SK-N-SH (cell line): ENCODE measurements around the gene TMEM95. TPM values are rescaled to one million over a fixed set of nuclear protein-coding genes. Genes with fewer than 3 reads are reported as not detected.

Source experiments
- CTCF ChIA-PET: fragments of 300-600, 350-600 bp; formaldehyde crosslinking; extraction: SDS; loops from one replicate; lab custom pipeline; 2021; lab: Yijun Ruan, JAX
- POLR2A ChIA-PET: fragments of 350-600 bp; sonication (Branson Sonifier 250); formaldehyde crosslinking; extraction: SDS; loops from one replicate; lab custom pipeline; 2020; ENCODE audit warnings: antibody characterized with exemption, inconsistent platforms; lab: Yijun Ruan, JAX
- DNase-seq: peaks from one replicate; pipeline ENCODE4 v3.0.0; 2012
- H2AFZ ChIP-seq: fragments of 200-600 bp; sonication (generic); 2 replicates; pipeline ENCODE4 v1.8.1; 2016; ENCODE audit warnings: antibody characterized with exemption, mild to moderate bottlenecking, low read depth
- H3F3A ChIP-seq: fragments of 200-600 bp; sonication (generic); replicated peaks from 2 replicates; pipeline ENCODE3; 2016; ENCODE audit warnings: antibody characterized with exemption, mild to moderate bottlenecking; ENCODE audit not compliant: insufficient read depth
- H3K27ac ChIP-seq, 2 experiments: fragments of 200-500 bp in 1 of 2; fragments of 200-600 bp in 1 of 2; sonication (Bioruptor generic) in 1 of 2; sonication (generic), shearing (Covaris generic) in 1 of 2; 2 replicates each; pipeline versions ENCODE4 v1.5.1 to v1.6.1; 2014 to 2016; ENCODE audit warnings: low read depth in 2 of 2, inconsistent platforms in 1 of 2, low read length in 1 of 2, mild to moderate bottlenecking in 1 of 2, mixed read lengths in 1 of 2
- H3K27me3 ChIP-seq: fragments of 200-600 bp; sonication (generic), shearing (Covaris generic); 2 replicates; pipeline ENCODE4 v1.6.1; 2016; ENCODE audit warnings: mixed run types; ENCODE audit not compliant: insufficient read depth
- H3K36me3 ChIP-seq, 2 experiments: fragments of 200-500 bp in 1 of 2; fragments of 200-600 bp in 1 of 2; sonication (Bioruptor generic) in 1 of 2; sonication (generic) in 1 of 2; replicated peaks in 1 of 2; 2 replicates each; pipeline versions ENCODE3 to v1.5.1; 2014 to 2016; ENCODE audit warnings: low read length in 1 of 2, mild to moderate bottlenecking in 1 of 2; ENCODE audit not compliant: insufficient read depth in 2 of 2, control insufficient read depth in 1 of 2
- H3K4me1 ChIP-seq, 2 experiments: fragments of 200-500 bp in 1 of 2; fragments of 200-600 bp in 1 of 2; sonication (Bioruptor generic) in 1 of 2; sonication (generic), shearing (Covaris generic) in 1 of 2; 2 replicates each; pipeline versions ENCODE4 v1.5.1 to v1.6.1; 2014 to 2016; ENCODE audit warnings: low read depth in 1 of 2, low read length in 1 of 2, mixed run types in 1 of 2; ENCODE audit not compliant: insufficient read depth in 2 of 2, control insufficient read depth in 1 of 2
- H3K4me2 ChIP-seq: fragments of 200-600 bp; sonication (generic), shearing (Covaris generic); 2 replicates; pipeline ENCODE4 v1.6.1; 2017; ENCODE audit warnings: mixed run types
- H3K4me3 ChIP-seq, 2 experiments: fragments of 200-500 bp in 1 of 2; fragments of 200-600 bp in 1 of 2; sonication (Bioruptor generic) in 1 of 2; sonication (generic), shearing (Covaris generic) in 1 of 2; 2 replicates each; pipeline versions ENCODE4 v1.5.1 to v1.8.1; 2014 to 2016; ENCODE audit warnings: low read depth in 2 of 2, inconsistent platforms in 1 of 2, low read length in 1 of 2, mild to moderate bottlenecking in 1 of 2, mixed read lengths in 1 of 2, moderate library complexity in 1 of 2
- H3K79me2 ChIP-seq: fragments of 200-600 bp; sonication (generic); 2 replicates; pipeline ENCODE4 v1.8.1; 2017; ENCODE audit warnings: mild to moderate bottlenecking; ENCODE audit not compliant: insufficient read depth
- H3K9ac ChIP-seq: fragments of 200-600 bp; sonication (generic); 2 replicates; pipeline ENCODE4 v1.6.1; 2017; ENCODE audit warnings: mixed run types
- H3K9me2 ChIP-seq: fragments of 200-600 bp; sonication (generic); 2 replicates; pipeline ENCODE4 v1.6.1; 2017; ENCODE audit warnings: mixed run types
- H3K9me3 ChIP-seq: fragments of 200-600 bp; sonication (generic); 2 replicates; pipeline ENCODE4 v1.6.1; 2017; ENCODE audit warnings: mixed run types, mild to moderate bottlenecking, moderate library complexity
- H4K20me1 ChIP-seq: fragments of 200-600 bp; sonication (generic); 2 replicates; pipeline ENCODE4 v1.6.1; 2017; ENCODE audit warnings: mild to moderate bottlenecking, mixed run types; ENCODE audit not compliant: insufficient read depth
- CTCF ChIP-seq: fragments of 200-600 bp; sonication (generic); IDR thresholded peaks from 2 replicates; pipeline ENCODE4 v1.6.1; 2017; ENCODE audit warnings: antibody characterized with exemption, mild to moderate bottlenecking, moderate library complexity
- ELF1 ChIP-seq: IDR thresholded peaks from 2 replicates; pipeline ENCODE4 v1.4.0; 2012
- EZH2phosphoT487 ChIP-seq: fragments of 200-600 bp; sonication (generic); IDR thresholded peaks from 2 replicates; pipeline ENCODE4 v1.6.1; 2017; ENCODE audit warnings: low read depth, mixed run types, mild to moderate bottlenecking, antibody characterized with exemption, moderate library complexity, borderline replicate concordance
- GABPA ChIP-seq: IDR thresholded peaks from 2 replicates; pipeline ENCODE4 v1.4.0; 2012; ENCODE audit warnings: low read depth, mild to moderate bottlenecking
- GATA2 ChIP-seq: sonication (generic); formaldehyde crosslinking; IDR thresholded peaks from 2 replicates; pipeline ENCODE4 v1.5.0; 2020; ENCODE audit warnings: mild to moderate bottlenecking, missing genetic modification reagents
- IRF3 ChIP-seq: fragments of 150-350 bp; IDR thresholded peaks from 2 replicates; pipeline ENCODE4 v1.6.1; 2016; ENCODE audit warnings: mild to moderate bottlenecking, low read depth, low read length
- MAX ChIP-seq: IDR thresholded peaks from 2 replicates; pipeline ENCODE4 v1.4.0; 2012; ENCODE audit warnings: low read depth
- MEF2A ChIP-seq: IDR thresholded peaks from 2 replicates; pipeline ENCODE4 v1.4.0; 2012; ENCODE audit warnings: low read depth, borderline replicate concordance
- MXI1 ChIP-seq: IDR thresholded peaks from 2 replicates; pipeline ENCODE4 v1.6.1; 2012; ENCODE audit warnings: mild to moderate bottlenecking, low read depth, low read length, improper control_type of control experiment
- NFIC ChIP-seq: IDR thresholded peaks from 2 replicates; pipeline ENCODE4 v1.4.0; 2012; ENCODE audit warnings: borderline replicate concordance
- NRF1 ChIP-seq: IDR thresholded peaks from 2 replicates; pipeline ENCODE4 v1.6.1; 2012; ENCODE audit warnings: low read depth, mild to moderate bottlenecking, low read length
- PBX3 ChIP-seq: IDR thresholded peaks from 2 replicates; pipeline ENCODE4; 2012
- POLR2AphosphoS5 ChIP-seq: IDR thresholded peaks from 2 replicates; pipeline ENCODE4 v1.6.1; 2012; ENCODE audit warnings: low read depth, low read length
- RCOR1 ChIP-seq: fragments of 150-350 bp; IDR thresholded peaks from 2 replicates; pipeline ENCODE4 v1.6.1; 2017; ENCODE audit warnings: antibody characterized with exemption, low read length
- SIN3A ChIP-seq: IDR thresholded peaks from 2 replicates; pipeline ENCODE4 v1.6.1; 2012; ENCODE audit warnings: low read depth, mild to moderate bottlenecking, low read length, moderate library complexity, borderline replicate concordance
- SMC3 ChIP-seq: IDR thresholded peaks from 2 replicates; pipeline ENCODE4 v1.6.1; 2012; ENCODE audit warnings: low read depth, low read length, improper control_type of control experiment
- TAF1 ChIP-seq: IDR thresholded peaks from 2 replicates; pipeline ENCODE4 v1.6.1; 2012; ENCODE audit warnings: low read depth, mild to moderate bottlenecking, low read length, moderate library complexity, borderline replicate concordance
- USF1 ChIP-seq: IDR thresholded peaks from 2 replicates; pipeline ENCODE4 v1.4.0; 2012; ENCODE audit warnings: low read depth, borderline replicate concordance
- YY1 ChIP-seq: IDR thresholded peaks from 2 replicates; pipeline ENCODE4 v1.4.0; 2012; ENCODE audit warnings: low read depth, mild to moderate bottlenecking
- WGBS: methylation state at CpG from one replicate; pipeline ENCODE4 v1.1.6; 2017; ENCODE audit warnings: low lambda C conversion rate; 5-methylcytosine and 5-hydroxymethylcytosine counted together
- polyA plus RNA-seq, 3 experiments: library from polyadenylated mRNA; depleted of rRNA; stranded (reverse); fragments of >200 nt; gene quantifications; 2 replicates each; pipeline ENCODE4 v1.2.3, GENCODE V29; 2012

TMEM95 gene
- polyA plus RNA-seq, 1 of the 3 experiments (the other 2 are of a cell fraction) = not detected

GRCh38 chr17:7391307-7391706 lies 36.4 kb downstream of the TMEM95 start (continued):
- no peak for TF ChIP-seq NRF1

GRCh38 chr17:7392696-7393612 lies 38.0 kb downstream of the TMEM95 start:
- peak overlapping the region; percentile 79 to 92 for H3K4me3 ChIP-seq
- H3K9me3 ChIP-seq = no peaks in the 10 kb centered on the region
- peak; percentile 17 for DNase-seq
- 91% methylated on average over 22 of the region's 42 CpGs for WGBS
- H3K27me3 ChIP-seq = no peaks in the 10 kb centered on the region
- TF ChIP-seq YY1 (no peak), NFIC (no peak), CTCF (no peak), IRF3 (no peak), GATA2 (no peak), PBX3 (no peak), MAX (no peak), ELF1 (no peak), RCOR1 (no peak), MEF2A (no peak), POLR2AphosphoS5 (no peak), SMC3 (no peak), EZH2phosphoT487 (no peak), USF1 (no peak), NRF1 (no peak), GABPA (no peak), MXI1 (no peak), SIN3A (no peak), TAF1 (no peak)
- no peak overlapping the region for H2AFZ ChIP-seq
- H3K9me2 ChIP-seq = no peaks in the 10 kb centered on the region
- H3K4me1 ChIP-seq = peaks cover 0 to 9% of the 10 kb centered on the region in 2 experiments; a peak in 1 of 4 replicates
- ChIA-PET POLR2A (no interaction called here), CTCF (interaction anchor here (0.7 to 2.5 kb wide), 6 partner anchors 8 to 167 kb away, joined by 3 to 13 read pairs (median 4); no protein-coding TSS in a partner anchor)
- H3K36me3 ChIP-seq = peaks cover 18 to 34% of the 10 kb centered on the region in 2 experiments
- peak overlapping the region; percentile 89 for H3K9ac ChIP-seq
- H3K27ac ChIP-seq = no peak overlapping the region; a peak in 1 of 4 replicates
- peak overlapping the region; percentile 99 for H3K4me2 ChIP-seq
- H3K79me2 ChIP-seq = peaks cover 22% of the 10 kb centered on the region; the same call in 1 of the 2 replicates
- peaks cover 11% of the 10 kb centered on the region for H3F3A ChIP-seq
- H4K20me1 ChIP-seq = no peaks in the 10 kb centered on the region
